ENCODE data around the gene SMARCAL1.

SMARCAL1 gene

GRCh38 chr2:216426938-216427337 is 14.7 kb downstream of the SMARCAL1 start:
- no peak for DNase-seq (ENCODE audit: low read depth in 2 of 3, low spot score in 1 of 3)

- no peak for DNase-seq (ENCODE audit: low read depth in 2 of 3, low spot score in 1 of 3)
Observed at GRCh38 chr2:216428618-216429350, 16.5 kb downstream of the SMARCAL1 start.

GRCh38 chr2:216429428-216429827 is 17.1 kb downstream of the SMARCAL1 start:
- no peak for DNase-seq (ENCODE audit: low read depth in 2 of 3, low spot score in 1 of 3)

DNA sequence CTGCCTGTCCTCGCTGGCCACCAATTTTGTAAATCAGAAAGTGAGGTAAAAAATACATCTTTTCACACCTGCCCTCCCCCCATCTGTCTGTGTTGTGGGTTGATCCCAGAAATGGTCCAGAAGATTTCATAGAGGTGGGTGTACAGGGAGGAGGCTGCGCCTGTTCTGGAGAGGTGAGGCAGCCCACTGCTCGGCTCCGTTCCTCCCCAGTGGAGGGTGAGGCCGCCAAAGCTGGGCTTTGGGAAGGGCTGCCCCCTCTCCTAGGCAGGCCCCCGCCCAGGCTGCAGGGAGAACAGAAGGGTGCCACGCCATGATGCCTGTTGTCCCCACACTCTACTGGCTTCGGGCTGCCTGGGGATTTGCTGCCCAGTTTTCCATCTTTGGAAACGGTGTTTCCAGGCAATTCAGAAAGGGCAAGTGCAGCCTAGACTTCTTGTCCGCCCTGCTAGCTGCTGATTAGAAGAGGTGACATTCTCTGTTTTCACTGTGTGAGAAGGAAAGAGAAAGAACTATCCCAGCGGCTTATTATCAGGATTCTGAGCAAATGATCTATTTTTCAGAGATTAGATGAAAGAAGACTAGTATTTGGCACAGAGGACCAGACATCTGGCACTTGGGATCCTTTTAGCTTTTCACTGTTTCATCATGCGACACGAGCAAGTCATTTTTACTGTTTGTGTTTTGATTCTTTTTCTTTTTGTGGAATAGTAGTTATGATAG is 18.7 kb downstream of the SMARCAL1 start:
- DNase-seq (ENCODE audit: low read depth in 2 of 3, low spot score in 1 of 3): no peak

GRCh38 chr2:216431531-216431856 is 19.2 kb downstream of the SMARCAL1 start:
- no peak for DNase-seq (ENCODE audit: low read depth in 2 of 3, low spot score in 1 of 3)

DNA sequence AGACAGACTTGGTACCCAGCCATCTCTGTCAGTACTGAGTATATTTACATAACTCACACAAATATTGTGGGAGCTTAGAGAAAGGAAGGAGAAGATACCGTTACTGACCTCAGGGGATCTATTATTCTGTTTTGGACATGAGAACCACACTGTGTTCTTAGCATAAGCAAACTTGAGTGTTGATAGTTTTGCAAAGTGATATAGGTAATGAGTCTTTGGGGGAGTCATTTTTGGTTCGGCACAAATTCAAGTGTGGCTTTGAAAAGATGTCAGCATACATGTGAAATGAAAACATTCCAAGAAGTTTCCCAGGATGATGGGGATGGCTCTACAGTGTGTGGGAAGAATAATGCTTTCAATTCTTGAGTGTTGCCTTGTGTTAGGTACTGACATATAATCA is 24.1 kb downstream of the SMARCAL1 start:
- no peak for DNase-seq (ENCODE audit: low read depth in 2 of 3, low spot score in 1 of 3)

DNA sequence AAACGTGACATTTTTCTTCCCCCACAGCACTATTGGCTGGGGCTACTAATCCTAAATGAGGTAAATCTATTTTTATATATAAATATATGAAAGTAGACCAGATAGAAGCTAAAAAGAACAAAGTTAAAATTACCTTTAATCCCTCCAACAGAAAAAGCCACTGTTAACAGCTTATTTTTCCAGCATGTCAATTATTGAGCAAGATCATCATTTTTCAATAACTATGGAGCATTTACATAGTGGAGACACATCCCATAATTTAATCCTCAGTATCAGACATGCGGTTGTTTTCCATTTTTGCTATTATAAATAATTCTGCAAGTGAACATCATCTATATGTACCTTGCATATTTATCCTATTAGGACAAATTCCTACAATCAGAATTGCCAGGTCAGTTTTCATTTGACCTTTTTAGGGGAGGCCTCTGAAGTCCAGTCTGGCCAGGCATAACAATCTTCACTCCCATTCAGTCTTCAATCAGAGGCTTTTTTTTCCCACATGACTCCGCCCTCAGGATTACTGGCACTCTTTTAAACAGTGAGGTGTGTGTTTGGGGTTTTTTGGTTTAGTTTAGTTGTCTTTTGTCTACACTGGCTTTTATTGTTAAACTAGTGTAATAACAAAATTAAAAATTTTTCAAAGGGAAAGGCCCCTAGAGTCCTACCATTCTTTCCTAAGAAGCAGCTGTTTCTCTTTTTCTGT is 29.2 kb downstream of the SMARCAL1 start:
- DNase-seq (ENCODE audit: low read depth in 2 of 3, low spot score in 1 of 3): no peak

DNA sequence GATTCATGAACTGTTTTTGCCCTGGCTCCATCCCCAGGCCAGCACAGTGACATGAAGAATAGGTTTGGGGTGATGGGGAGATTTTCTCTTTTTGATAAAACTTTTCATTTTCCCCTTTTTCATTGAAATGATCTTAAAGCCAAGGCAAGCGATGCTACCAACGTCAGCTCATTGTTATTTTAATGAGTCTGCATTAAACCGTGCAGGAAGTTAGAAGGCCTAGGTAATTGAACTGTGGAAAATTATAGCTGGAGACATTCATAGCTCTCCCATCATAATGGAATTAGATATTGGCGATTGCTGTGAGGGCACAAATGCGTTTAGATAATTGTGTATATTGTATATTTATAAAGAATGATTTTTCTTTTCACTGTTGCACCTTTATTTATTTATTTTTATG is 33.2 kb downstream of the SMARCAL1 start:
- no peak for DNase-seq (ENCODE audit: low read depth in 2 of 3, low spot score in 1 of 3)

GRCh38 chr2:216446343-216446742 is 34.1 kb downstream of the SMARCAL1 start:
- DNase-seq (ENCODE audit: low read depth in 2 of 3, low spot score in 1 of 3): no peak

DNA sequence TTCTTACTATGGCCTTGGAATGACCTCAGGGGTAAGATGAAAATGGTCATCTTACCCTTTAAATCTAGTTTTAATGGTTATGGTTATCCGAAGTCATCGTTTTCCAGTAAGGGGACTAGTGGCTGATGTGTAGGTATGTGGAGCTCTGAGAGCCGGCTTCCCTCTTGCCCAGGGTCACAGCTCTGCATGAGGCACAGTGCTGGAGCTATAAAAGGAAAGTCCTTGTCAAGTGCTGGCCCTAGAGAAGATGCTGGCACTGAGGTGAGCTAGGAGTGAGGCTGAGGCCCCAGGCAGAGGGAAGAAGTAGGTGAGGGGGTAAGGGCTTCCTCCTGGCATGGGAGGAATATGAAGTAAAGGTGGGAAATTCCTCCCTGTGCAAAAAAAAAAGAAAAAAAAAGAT is 35.0 kb downstream of the SMARCAL1 start:
- DNase-seq (ENCODE audit: low read depth in 2 of 3, low spot score in 1 of 3): no peak

GRCh38 chr2:216448829-216449228 is 36.5 kb downstream of the SMARCAL1 start:
- DNase-seq (ENCODE audit: low read depth in 2 of 3, low spot score in 1 of 3): no peak

GRCh38 chr2:216450346-216450745 is 38.1 kb downstream of the SMARCAL1 start:
- no peak for DNase-seq (ENCODE audit: low read depth in 2 of 3, low spot score in 1 of 3)

GRCh38 chr2:216450784-216451183 is 38.5 kb downstream of the SMARCAL1 start:
- no peak for DNase-seq (ENCODE audit: low read depth in 2 of 3, low spot score in 1 of 3)

- no peak for DNase-seq (ENCODE audit: low read depth in 2 of 3, low spot score in 1 of 3)
Observed at GRCh38 chr2:216453955-216454614, 41.8 kb downstream of the SMARCAL1 start.

DNA sequence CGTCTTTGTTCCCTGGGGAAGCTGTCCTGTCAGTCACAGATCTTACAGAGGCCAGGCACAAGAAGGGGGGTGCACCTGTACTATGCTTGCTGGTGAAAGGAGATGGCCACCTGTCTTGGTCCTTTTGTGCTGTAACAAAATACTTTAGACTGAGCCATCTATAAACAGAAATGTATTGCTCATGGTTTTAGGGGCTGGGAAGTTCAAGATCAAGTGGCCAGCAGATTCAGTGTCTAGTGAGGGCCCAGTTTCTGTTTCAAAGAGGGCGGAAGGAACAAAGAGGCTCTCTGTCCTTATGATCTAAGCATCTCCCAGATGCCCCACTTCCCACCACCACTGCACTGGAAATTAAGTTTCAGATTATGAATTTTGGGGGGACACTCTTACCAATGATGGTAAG is 50.9 kb downstream of the SMARCAL1 start:
- no peak for DNase-seq (ENCODE audit: low read depth in 2 of 3, low spot score in 1 of 3)

- DNase-seq (ENCODE audit: low read depth in 2 of 3, low spot score in 1 of 3): no peak
Observed at GRCh38 chr2:216464104-216464720, 51.9 kb downstream of the SMARCAL1 start.

- DNase-seq (ENCODE audit: low read depth in 2 of 3, low spot score in 1 of 3): no peak
Observed at GRCh38 chr2:216465579-216466195, 53.4 kb downstream of the SMARCAL1 start.

- no peak for DNase-seq (ENCODE audit: low read depth in 2 of 3, low spot score in 1 of 3)
Observed at GRCh38 chr2:216467845-216468244, 55.6 kb downstream of the SMARCAL1 start.

- DNase-seq (ENCODE audit: low read depth in 2 of 3, low spot score in 1 of 3): no peak
Observed at GRCh38 chr2:216469661-216470060, 57.4 kb downstream of the SMARCAL1 start.

- DNase-seq (ENCODE audit: low read depth in 2 of 3, low spot score in 1 of 3): no peak
Observed at GRCh38 chr2:216473187-216473586, 60.9 kb downstream of the SMARCAL1 start.
